Activated T-helper 1 cell treated with anti-CD3 and anti-CD28 coated beads, Interleukin-12 subunit alpha, Interleukin-12 subunit beta, Interleukin-2, Interleukin-4 antibody, amounts not matched to agents 30 ng/mL and 10 ng/mL and 1 ng/mL, durations not matched to agents 14 hours and 24 hours and 36 hours (primary cell): ENCODE data around the gene ATP6V1B1. TPM values are rescaled to one million over a fixed set of nuclear protein-coding genes. Genes with fewer than 3 reads are reported as not detected.

Experiments used
- DNase-seq: peaks from one replicate; pipeline ENCODE4 v3.0.0; 2021; ENCODE audit warnings: low spot score
- H3K27ac Mint-ChIP-seq: one replicate; pipeline ENCODE4 v1.8.0; 2021; ENCODE audit warnings: mild to moderate bottlenecking, mixed read lengths
- H3K27me3 Mint-ChIP-seq: one replicate; pipeline ENCODE4 v1.8.0; 2022; ENCODE audit warnings: mild to moderate bottlenecking, moderate library complexity, mixed read lengths; ENCODE audit not compliant: insufficient read depth
- H3K36me3 Mint-ChIP-seq: one replicate; pipeline ENCODE4 v1.8.0; 2021; ENCODE audit warnings: low read depth, mixed read lengths
- H3K4me1 Mint-ChIP-seq: one replicate; pipeline ENCODE4 v1.8.0; 2021; ENCODE audit warnings: low read depth, mixed read lengths
- H3K4me3 Mint-ChIP-seq: one replicate; pipeline ENCODE4 v1.8.0; 2021; ENCODE audit warnings: mild to moderate bottlenecking, moderate library complexity, mixed read lengths
- H3K9me3 Mint-ChIP-seq: one replicate; pipeline ENCODE4 v1.8.0; 2021; ENCODE audit warnings: mixed read lengths
- intact Hi-C: fragments of 100-400 bp; cut with micrococcal nuclease; formaldehyde crosslinking; loops from one replicate; pipeline ENCODE4 v1.15.1; 2024
- total RNA-seq: library from RNA; stranded (reverse); gene quantifications from 2 replicates; pipeline ENCODE4 v1.2.3, GENCODE V29; 2022

ATP6V1B1 gene
- total RNA-seq, 1 donor from 2014 or later = not detected

DNA sequence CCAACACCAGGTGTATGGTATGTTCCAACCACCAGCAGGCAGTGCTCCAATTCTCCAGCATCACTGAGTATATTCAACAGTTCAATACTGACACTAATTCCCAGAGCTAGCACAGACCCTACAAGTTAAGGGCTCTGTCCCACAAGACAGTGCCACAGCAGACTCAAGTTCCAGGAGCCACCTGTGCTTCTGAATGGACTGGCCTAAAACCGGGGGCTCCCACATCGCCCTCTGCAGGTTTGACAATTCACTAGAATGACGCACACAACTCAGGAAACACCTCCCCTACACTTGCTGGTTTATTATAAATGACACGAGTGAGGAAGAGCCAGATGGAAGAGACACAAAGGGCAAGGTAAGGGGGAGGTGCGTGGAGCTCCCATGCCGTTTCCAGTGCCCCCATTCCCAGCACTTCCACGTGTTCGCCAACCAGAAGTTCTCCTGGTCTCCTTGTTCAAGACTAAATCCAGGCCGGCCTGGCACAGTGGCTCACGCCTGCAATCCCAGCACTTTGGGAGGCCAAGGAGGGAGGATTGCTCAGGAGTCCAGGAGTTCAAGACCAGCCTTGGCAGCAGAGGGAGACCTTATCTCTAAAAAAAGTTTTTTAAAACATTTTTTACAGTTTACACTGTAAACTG is 12.2 kb upstream of the ATP6V1B1 start:
- Mint-ChIP-seq H3K27me3 (peaks cover 13% of the 10 kb centered on the region), H3K4me1 (no peaks in the 10 kb centered on the region), H3K36me3 (no peaks in the 10 kb centered on the region), H3K4me3 (no peak overlapping the region), H3K27ac (no peak overlapping the region), H3K9me3 (no peaks in the 10 kb centered on the region)
- DNase-seq = no peak
- intact Hi-C loops = no loop called here

DNA sequence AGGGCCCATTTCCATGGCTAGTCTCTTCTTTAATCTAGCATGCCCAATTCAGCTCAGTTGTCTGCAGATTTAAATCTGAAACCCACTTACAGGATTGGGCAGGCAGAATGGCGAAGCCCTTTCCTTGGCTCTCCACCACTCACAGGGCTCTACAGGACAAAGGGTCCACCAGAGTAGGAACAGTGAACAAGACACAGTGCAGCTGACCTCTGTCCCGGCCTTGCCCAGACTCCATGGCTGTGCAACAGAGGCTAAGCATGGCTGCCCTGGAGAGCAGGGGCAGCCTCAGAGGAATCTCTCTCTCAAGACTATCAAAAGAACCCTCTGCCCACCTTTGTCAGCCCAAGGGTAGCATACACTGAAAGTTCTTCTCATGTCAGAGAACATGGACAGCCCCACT is 9.7 kb upstream of the ATP6V1B1 start:
- no peak overlapping the region for H3K27ac Mint-ChIP-seq
- no peaks in the 10 kb centered on the region for H3K4me1 Mint-ChIP-seq
- no peaks in the 10 kb centered on the region for H3K36me3 Mint-ChIP-seq
- no peak overlapping the region for H3K4me3 Mint-ChIP-seq
- intact Hi-C loops = no loop called here
- peaks cover 18% of the 10 kb centered on the region for H3K27me3 Mint-ChIP-seq
- DNase-seq = no peak
- H3K9me3 Mint-ChIP-seq = no peaks in the 10 kb centered on the region

DNA sequence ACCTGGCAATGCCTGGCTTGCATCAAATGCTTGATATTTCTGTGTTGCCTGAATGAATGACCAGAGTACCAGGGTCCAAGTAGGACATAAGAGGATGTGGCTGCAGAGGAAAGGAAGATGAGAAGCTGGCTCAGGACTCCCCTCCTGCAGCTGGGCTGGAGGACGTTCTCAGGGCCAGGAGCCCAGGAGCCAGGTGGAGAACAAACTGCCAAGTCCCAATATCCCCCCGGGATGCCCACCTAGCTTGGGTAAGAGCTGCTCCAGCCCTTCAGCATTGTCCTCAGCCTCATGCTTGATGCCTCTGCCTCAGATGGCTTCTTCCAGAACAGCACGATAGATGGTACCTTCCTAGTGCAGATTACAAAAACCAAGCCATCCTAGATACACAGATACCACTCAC is 8.6 kb upstream of the ATP6V1B1 start:
- intact Hi-C loops = no loop called here
- H3K27ac Mint-ChIP-seq = no peak overlapping the region
- H3K36me3 Mint-ChIP-seq = no peaks in the 10 kb centered on the region
- H3K27me3 Mint-ChIP-seq = peaks cover 13% of the 10 kb centered on the region
- no peaks in the 10 kb centered on the region for H3K4me1 Mint-ChIP-seq
- H3K4me3 Mint-ChIP-seq = no peak overlapping the region
- no peaks in the 10 kb centered on the region for H3K9me3 Mint-ChIP-seq
- DNase-seq = no peak

DNA sequence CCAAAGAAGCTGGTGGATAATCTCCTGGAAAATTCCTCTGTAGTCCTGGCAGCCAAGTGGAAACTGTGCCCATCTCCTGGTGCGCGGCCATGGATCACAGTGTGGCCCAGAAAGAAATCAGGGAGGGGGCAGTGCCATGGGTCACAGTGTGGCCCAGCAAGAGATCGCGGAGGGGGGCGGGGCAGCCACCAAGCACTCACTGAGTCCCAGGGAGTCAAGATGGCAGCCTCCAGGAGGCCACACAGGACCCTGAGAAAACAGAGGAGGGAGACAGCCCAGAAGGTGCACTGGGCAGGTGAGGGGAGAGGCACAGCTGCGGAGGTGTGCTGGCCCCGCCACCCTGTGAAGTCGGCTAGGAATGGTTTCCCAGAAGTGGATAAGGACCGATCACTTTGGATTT is 8.1 kb upstream of the ATP6V1B1 start:
- intact Hi-C loops = no loop called here
- Mint-ChIP-seq H3K27ac (no peak overlapping the region), H3K27me3 (peaks cover 11% of the 10 kb centered on the region), H3K36me3 (no peaks in the 10 kb centered on the region), H3K9me3 (no peaks in the 10 kb centered on the region), H3K4me3 (no peak overlapping the region), H3K4me1 (no peaks in the 10 kb centered on the region)
- no peak for DNase-seq

DNA sequence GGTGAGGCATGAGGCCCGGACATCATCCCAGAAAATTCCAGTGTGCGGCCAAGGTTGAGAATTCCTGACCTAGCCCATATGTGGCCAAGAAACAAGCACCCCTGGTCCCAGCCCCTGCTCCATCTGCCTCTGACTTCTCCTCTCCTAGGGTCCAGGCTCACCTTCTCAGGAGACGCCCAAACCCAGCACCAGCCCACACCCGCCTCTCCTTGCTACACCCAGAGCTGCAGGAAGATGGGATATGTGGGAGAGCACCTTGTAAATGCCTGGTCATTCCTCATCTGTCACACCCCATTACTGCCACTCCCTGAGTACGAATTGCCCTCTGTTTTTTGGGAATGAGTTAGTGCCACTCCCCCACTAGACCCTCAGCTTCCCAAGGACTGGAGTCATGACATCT is 7.3 kb upstream of the ATP6V1B1 start:
- no peak overlapping the region for H3K27ac Mint-ChIP-seq
- H3K4me3 Mint-ChIP-seq = no peak overlapping the region
- H3K4me1 Mint-ChIP-seq = no peaks in the 10 kb centered on the region
- no peaks in the 10 kb centered on the region for H3K9me3 Mint-ChIP-seq
- intact Hi-C loops = no loop called here
- peaks cover 11% of the 10 kb centered on the region for H3K27me3 Mint-ChIP-seq
- DNase-seq = no peak
- H3K36me3 Mint-ChIP-seq = no peaks in the 10 kb centered on the region

DNA sequence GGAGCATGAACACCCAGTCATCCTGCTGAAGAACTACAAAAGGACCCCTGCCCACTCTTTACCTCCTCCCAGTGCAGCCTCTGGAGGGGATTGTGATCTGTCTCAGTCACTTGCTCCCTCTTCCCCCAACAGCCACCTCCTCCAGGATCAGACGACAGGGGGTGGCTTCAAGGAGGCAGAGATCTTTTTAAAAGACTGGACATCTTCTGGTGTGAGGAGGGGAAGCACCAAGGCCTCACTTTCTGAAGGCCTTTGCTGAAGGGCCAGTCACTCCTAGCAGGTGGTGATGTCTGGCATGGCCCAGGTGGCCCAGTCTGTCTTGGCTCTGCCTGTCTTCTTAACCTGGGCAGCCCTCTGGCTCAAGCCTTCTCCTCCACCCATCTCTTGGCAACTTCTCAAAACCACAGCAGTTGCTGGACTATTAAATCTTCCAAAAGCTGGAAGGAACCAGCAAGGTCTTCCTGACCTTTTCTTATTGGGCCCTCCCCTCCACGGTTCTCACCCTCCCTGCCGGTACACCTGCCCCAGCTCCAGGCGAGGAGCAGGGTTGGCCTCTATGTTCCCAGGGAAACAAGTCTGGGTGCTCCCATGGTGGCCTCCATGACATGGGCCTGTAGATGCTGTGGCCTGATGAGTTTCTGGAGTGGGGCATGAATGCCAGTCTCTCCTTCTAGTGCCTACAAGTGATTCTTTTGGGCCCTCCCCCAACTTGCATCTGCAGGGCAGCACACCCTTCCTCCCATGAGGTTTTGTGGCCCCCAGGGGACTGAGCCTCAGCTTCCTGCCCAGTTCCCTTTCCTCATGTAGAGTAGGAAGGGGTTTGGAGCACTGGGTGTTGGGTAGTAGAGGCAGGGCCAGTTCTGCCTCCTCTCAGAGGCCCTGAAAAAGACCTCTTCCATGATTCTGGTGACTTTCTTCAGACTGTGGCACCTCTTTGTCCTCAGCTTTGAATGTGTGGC is 5.0 kb upstream of the ATP6V1B1 start:
- intact Hi-C loops = no loop called here

DNA sequence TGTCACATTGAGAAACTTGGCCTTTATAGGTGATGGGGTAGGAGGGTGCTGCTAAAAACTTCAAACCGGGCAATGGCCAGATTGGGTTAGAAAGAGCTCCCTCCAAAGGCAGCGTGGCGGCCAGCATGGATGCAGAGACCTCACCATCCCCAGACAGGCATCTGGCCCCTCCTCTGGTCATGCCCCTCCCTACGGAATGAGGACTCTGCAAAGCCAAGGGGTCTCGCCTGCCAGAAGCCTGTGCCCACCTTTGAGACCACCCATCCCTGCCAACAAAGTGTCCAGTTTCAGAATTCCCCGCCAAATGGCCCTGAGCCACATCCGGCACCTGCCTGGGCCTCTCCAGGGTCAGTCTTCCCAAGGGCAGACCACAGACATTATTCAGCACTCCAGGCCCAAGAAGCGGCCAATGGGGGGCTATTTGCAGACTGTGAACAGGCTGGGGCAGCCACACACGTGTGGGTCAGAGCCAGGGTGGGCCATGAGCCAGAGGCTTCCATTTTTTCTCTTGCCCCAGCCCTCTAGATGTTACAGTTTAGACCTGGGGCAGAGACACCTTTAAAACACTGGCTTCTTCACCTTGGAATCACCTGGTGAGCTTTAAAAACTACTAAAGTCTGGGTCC is 4.2 kb upstream of the ATP6V1B1 start:
- no peaks in the 10 kb centered on the region for H3K9me3 Mint-ChIP-seq
- peaks cover 12% of the 10 kb centered on the region for H3K27me3 Mint-ChIP-seq
- intact Hi-C loops = no loop called here
- H3K27ac Mint-ChIP-seq = no peak overlapping the region
- no peaks in the 10 kb centered on the region for H3K4me1 Mint-ChIP-seq
- no peak overlapping the region for H3K4me3 Mint-ChIP-seq
- no peak for DNase-seq
- no peaks in the 10 kb centered on the region for H3K36me3 Mint-ChIP-seq

More for the DNA sequence above, 5.0 kb upstream of the ATP6V1B1 start:
- Mint-ChIP-seq H3K4me1 (no peaks in the 10 kb centered on the region), H3K9me3 (no peaks in the 10 kb centered on the region), H3K27ac (no peak overlapping the region), H3K27me3 (peaks cover 13% of the 10 kb centered on the region), H3K4me3 (no peak overlapping the region), H3K36me3 (no peaks in the 10 kb centered on the region)
- no peak for DNase-seq

DNA sequence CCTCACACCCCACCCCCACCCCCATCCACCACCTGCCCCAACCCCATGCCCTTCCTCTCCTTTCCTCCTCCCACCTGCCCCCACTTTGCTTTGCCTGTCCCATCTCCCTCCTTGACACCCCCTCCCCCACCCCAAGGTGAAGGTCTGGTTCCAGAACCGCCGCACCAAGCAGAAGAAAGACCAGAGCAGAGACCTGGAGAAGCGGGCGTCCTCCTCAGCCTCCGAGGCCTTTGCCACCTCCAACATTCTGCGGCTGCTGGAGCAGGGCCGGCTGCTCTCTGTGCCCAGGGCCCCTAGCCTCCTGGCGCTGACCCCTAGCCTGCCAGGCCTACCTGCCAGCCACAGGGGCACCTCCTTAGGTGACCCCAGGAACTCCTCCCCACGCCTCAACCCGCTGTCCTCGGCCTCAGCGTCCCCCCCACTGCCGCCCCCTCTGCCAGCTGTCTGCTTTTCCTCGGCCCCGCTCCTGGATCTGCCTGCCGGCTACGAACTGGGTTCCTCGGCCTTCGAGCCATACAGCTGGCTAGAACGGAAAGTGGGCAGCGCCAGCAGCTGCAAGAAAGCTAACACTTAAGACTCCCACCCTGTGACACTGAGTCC is 3.0 kb upstream of the ATP6V1B1 start:
- Mint-ChIP-seq H3K27ac (no peak overlapping the region), H3K36me3 (no peaks in the 10 kb centered on the region), H3K27me3 (peaks cover 12% of the 10 kb centered on the region), H3K4me3 (no peak overlapping the region), H3K9me3 (no peaks in the 10 kb centered on the region), H3K4me1 (no peaks in the 10 kb centered on the region)
- intact Hi-C loops = no loop called here
- DNase-seq = no peak

DNA sequence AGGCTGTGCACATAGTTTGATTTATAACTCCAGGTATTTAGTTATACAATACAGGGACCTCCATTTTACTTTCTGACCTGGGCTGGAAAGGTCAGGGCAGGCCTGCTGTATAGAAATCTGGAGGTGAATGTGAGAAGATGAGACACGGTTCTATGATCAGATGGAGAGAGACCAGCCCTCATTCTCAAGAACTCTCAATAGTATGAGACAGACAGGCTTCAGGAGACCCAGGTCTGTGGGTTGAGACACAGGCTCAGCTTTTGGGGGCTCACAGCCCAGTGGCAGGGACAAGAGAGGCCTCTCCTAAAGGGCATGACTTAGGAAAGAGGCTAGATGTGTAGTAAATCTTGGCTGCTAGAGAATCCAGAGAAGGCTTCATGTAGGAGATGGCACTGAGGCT is 719 bp upstream of the ATP6V1B1 start:
- H3K4me3 Mint-ChIP-seq = no peak overlapping the region
- intact Hi-C loops = no loop called here
- H3K27me3 Mint-ChIP-seq = peaks cover 13% of the 10 kb centered on the region
- no peaks in the 10 kb centered on the region for H3K4me1 Mint-ChIP-seq
- H3K36me3 Mint-ChIP-seq = no peaks in the 10 kb centered on the region
- no peaks in the 10 kb centered on the region for H3K9me3 Mint-ChIP-seq
- no peak for DNase-seq
- no peak overlapping the region for H3K27ac Mint-ChIP-seq

DNA sequence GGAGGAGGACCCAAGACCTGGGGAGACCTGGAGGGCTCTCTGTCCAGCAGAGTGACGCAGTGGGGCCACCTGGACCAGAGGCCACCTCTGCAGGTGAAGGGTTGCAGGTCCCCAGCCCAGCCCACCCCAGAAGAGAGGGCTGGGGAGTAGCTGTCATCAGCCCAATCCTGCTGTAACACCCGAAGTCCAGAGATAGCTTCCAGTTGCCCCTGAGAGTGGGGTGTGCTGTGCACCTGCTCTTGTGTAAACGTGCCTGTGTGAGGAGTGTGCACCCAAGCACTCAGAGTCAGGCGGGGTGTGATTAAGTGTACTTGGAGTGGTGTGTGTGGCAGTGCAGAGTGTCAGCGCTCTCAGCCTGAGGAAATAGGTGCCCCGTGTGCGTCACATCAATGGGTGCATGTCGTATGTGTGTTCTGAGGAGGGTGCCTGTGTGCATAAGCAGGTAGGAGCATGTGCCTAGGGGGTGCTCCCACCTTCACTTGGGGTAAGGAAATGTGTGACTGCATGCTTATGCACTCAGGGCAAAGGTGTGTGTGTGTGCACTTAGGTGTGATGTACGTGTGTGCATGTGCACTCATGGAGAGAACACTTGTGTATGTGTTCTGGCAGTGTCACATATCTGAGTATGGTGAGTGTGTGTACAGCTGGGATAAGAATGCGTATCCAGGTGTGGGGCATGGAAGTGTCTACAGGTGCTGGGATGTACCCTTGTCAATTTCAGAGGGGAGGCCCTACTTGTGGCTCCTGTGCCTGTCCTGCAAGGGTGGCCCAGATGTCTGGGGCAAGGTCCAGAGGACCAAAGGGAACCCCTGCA is 672 bp downstream of the ATP6V1B1 start:
- H3K27ac Mint-ChIP-seq = no peak overlapping the region
- H3K4me3 Mint-ChIP-seq = no peak overlapping the region
- no peaks in the 10 kb centered on the region for H3K36me3 Mint-ChIP-seq
- peaks cover 13% of the 10 kb centered on the region for H3K27me3 Mint-ChIP-seq
- no peaks in the 10 kb centered on the region for H3K4me1 Mint-ChIP-seq
- DNase-seq = no peak
- intact Hi-C loops = no loop called here
- no peaks in the 10 kb centered on the region for H3K9me3 Mint-ChIP-seq

DNA sequence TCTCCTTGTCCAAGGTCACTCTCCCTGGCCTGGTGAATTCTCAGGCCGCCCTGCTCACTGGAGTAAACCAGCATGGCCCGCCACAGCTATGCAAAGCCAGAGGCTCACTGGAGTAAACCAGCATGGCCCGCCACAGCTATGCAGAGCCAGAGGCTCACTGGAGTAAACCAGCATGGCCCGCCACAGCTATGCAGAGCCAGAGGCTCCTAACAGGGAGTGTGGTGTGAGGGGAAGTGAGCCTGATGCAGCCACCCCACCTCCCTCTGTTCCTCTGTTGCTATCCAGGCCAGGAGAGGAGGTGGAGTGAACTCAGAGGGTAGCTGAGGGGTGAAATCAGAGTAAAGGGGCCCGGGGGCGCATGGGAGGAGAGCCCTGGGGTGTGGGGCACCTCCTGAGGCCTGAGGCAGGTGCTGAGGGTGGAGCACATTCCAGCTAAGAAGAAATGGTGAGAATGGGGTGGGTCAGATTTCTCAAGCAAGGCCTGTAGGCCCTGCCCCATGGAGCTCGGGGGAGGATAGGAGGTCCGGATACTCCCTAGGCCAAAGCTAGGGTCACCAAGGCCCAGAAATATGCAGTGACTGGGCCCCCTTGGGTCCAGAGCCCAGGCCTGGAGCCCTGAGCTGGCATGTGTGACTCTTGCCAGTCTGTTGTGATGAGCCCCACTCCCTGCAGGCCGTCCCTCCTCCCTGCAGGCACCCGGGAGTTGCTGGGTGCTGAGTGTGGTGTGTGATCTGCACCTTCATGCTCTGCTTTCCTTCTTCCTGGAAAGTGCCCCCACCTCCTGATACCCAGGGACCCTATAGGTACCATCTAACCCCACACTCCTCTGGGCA is 1.5 kb downstream of the ATP6V1B1 start:
- H3K4me3 Mint-ChIP-seq = no peak overlapping the region

More for the DNA sequence above, 1.5 kb downstream of the ATP6V1B1 start:
- no peaks in the 10 kb centered on the region for H3K4me1 Mint-ChIP-seq
- no peaks in the 10 kb centered on the region for H3K9me3 Mint-ChIP-seq
- H3K27ac Mint-ChIP-seq = no peak overlapping the region
- peaks cover 16% of the 10 kb centered on the region for H3K27me3 Mint-ChIP-seq
- no peak for DNase-seq
- no peaks in the 10 kb centered on the region for H3K36me3 Mint-ChIP-seq
- intact Hi-C loops = no loop called here
